Globus pallidus (tissue), 1 donor: ENCODE results near the gene VSIG10L2.
"Not testable (repeated sequence)": the region's sequence is repeated elsewhere in the genome, so short reads cannot be mapped to it uniquely, and the experiment has no call there.

ENCODE experiments used
- DNase-seq: peaks from one replicate; pipeline ENCODE4 v3.0.0-alpha.2; 2015; ENCODE audit warnings: low spot score

Gene VSIG10L2

DNA sequence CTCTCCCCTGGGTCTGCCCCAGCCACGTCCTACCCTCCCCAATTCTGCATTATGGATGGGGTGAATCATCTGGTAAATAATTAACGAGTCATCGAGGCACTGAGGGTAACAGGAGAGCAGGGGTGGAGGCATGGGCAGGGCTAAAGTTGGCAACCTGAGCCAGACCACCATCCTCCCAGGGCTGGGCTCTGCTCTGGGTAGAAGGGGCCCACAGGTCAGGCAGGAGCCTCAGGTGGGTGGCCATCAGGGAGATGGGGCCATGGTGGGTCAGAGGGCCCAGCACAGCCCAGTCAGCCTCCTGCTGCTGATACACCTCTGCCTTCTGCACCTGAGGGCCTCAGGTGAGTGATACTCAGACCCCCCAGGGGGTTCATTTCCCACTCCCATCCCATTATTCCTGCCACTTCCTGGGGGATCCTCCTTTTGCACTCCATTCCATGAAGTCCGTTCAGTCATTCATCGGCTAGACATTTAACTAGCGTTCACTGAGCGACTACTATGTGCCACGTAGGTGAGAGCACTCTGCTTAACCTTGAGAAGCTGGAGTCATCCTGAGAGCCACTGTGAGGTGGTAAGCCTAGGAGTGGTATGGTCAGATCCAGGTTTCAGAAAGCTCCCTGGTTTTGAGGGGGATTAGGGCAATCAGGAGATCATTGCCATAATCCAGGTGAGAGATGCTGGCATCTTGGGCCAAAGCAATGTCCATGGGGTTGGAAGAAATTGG, at the start of gene VSIG10L2:
Gene VSIG10L2, plus strand, starts transcription at position 248 of the 724 bp plus-strand sequence. Its CDS starts 12 bp downstream, at position 260.
- DNase-seq = no peak

- no peak for DNase-seq
These were observed 44.0 kb upstream of the VSIG10L2 start for GRCh38 chr11:125901872-125902271.

DNA sequence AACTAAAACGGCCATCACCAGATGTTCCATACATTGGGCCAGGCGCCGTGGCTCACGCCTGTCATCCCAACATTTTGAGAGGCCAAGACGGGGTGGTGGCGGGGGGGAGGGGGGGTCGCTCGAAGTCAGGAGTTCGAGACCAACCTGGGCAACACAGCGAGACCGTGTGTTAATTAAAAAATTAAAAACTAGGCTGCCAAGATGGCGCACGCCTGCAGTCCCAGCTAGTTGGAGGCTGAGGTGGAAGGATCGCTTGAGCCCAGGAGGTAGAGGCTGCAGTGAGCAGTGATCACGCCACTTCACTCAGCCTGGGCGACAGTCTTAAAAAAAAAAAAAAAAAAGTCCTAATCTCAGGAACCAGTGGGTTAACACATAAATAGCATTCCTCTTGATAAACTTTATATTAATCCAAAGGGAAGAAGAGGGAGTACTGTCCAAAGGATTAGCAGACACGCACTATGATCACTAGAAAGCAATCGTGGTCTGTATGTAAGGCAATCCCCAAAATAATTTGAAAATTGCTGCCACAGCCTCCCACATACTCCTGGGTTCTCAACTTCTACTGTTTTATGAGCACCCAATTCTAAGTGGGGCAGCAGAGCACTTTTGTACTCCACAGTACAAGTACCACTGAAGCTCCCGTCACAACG, 43.4 kb upstream of the VSIG10L2 start:
- DNase-seq = no peak

DNA sequence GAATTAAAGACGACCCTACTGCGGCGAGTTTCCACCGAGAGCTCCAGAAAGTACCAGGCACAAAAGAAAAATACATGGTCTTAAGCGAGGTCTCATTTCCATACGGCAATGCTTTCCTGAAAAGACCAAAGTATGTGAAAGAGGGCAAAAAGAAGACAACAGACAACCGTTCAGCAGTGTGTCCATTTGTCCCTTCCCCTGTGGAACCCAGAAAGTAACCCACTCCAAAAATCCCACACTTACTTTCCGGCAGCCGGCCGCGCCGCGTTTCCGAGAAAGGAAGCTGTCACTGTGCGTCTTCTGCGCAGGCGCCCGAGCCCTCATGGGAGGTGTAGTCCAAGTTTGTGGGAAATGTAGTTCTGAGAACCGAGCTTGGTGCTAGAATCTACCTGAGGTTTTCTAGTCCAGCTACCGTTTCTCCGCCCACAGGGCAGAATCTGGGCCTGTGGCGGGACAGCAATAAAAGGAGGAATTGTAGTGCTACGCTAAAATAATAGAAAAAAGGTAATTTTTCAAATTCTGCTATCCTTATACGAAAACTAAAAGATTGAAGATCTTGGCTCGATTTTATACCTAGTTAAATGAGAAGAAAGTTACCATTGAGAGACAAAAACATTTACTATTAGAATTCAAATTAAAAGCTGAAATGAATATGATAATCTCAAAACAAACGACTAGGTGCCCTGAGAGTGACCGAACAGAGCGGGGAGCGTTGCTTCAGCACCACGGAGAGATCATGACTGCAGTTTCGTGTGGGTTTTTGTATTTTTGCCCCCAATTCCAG, 42.7 kb upstream of the VSIG10L2 start, which contains the start of gene PUS3:
Gene PUS3, minus strand, starts transcription at position 280 of the 784 bp plus-strand sequence. CDS start 6,922 bp downstream, outside the sequence.
- peak; percentile 86 for DNase-seq

DNA sequence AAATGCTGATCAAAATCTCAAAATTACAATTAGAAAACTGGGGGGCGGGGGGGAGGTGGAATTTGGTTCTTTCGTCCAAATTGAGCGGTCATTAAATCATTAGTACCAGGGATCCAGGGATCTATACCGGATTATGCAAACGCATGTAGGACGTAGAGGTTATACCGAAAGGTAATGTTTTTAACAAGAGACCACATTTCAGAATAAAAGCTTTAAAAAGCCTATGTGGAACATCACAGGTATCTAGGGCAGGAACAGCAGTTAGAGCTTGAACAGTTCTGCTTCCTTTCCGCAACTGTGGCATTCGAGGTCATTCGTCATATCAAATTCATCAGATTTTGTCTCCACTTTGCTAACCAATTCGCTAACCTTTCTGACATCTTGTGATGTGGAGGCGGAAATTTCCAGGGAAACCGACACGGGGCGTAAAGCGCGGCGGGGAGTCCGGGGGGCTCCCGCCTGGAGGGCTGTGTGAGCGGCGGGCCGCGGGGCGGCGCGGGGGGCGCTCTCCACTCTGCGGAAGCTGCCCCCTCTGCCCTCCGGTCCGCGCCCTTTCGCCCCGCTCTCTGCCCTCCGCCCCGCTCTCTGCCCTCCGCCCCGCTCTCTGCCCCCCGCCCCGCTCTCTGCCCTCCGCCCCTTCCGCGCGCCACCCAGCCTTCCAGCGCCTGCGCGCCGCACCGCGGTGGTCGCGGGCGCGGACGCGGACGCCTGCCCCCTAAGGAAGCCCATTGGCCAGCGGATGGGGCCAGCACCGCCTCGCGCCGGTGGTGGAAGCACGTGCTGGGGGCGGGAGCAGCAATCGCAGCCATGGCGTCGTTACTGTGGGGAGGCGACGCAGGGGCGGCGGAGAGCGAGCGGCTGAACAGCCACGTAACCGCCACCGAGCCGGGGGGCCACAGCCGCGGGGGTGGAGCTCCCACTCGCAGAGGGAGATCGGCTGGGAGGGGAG, 41.9 kb upstream of the VSIG10L2 start, which contains the start of gene DDX25:
Gene DDX25, plus strand, starts transcription at position 798 of the 949 bp plus-strand sequence. Its CDS starts 10 bp downstream, at position 808.
- DNase-seq = peak; percentile 59

DNA sequence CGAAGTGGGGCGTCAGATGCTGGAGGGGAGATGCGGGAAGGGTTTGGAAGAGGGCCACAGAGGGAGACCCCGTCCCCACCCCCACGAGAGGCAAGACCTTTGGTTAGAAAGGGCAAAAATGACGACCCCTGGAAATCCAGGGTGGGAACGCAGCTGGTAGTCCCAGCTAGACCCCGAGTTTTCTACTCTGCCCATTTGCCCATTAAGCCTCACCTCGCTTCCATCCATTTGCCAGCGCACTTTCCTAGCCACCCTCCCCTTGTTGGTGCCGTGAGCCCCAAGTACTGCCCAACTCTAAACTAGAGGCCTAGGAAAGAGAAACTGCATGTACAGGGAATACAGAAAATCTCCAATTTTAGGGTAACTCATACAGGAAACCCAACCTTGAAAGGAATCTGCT, 41.2 kb upstream of the VSIG10L2 start:
- DNase-seq = no peak

DNA sequence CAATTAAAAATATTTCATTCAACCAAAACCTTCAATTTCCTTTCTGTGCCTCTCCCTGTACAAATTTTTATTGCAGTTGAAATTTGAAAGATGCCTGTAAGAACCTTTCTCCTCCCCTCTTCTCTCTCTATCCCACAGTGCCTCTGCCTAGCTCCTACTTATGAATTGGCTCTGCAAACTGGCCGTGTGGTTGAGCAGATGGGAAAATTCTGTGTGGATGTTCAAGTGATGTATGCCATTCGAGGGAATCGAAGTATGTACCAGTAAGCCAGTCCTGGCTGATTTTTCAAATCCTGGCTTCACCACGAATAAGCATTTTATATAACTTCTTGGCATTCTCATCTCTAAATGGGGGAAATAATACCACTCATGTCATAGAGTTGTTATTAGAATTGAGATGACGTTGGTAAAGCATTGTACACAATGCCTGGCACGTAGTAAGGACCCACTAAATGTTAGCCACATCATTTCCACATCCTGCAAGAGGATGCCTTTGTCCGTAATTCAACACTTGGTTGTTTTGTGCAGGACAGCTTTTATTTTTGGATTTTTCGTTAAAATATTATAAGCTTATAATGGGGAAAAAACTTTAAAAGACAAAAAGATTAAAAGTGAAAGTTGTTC, 35.5 kb upstream of the VSIG10L2 start:
- peak; percentile 53 for DNase-seq

- not testable (repeated sequence) for DNase-seq
These were observed 31.2 kb upstream of the VSIG10L2 start for GRCh38 chr11:125914601-125915000.

DNA sequence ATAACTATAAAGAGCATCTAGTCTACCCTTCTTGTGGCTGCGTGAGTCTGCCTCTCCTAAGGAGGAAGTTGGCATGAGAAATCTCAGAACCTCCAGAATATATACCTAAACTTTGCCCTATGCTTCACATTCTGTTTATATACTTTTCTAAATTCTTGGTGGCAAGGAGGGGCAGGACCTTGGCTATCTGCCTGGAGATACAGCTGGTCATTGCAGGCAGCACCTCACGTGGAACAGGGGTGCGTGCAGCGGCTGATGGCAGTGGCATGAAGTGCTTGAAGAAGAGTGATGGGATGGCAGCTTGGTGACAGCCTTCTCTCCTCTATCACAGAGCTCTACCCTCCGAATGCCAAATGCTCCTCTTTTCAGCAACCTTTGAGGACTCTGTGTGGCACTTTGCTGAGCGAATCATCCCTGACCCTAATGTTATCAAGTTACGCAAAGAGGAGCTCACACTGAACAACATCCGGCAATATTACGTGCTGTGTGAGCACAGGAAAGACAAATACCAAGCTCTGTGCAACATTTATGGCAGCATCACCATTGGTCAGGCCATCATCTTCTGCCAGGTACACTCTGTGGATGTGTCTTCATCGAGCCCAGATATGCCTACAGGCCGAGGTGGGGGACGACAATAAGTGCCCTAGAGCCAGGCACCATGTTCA, 29.0 kb upstream of the VSIG10L2 start:
- DNase-seq = no peak

DNA sequence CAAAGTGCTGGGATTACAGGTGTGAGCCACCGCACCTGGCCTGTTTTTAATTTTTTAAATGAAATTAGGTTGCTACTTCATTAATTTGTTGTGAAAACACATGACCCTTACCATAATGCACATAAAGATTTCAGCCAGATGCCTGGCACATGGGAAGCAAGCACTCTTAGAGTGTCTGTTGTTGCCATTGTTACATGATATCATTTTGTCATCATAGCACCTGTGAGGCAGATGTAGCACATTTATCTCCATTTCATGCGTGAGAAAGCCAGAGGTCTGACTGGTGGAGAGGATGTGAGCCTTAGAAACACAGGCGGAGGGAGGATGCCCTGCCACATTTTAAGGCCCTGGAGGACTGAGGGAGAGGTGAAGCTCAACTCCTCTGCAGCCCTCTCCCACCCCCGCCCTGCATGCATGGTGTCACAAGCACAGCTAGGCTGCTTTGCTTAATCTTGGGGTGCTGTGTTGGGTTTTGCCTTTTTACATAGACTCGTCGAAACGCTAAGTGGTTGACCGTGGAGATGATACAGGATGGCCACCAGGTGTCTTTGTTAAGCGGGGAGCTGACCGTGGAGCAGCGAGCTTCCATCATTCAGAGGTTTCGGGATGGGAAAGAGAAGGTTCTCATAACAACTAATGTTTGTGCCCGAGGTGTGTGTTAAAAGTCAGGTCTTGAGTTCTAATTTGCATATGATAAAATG, 27.6 kb upstream of the VSIG10L2 start:
- no peak for DNase-seq

DNA sequence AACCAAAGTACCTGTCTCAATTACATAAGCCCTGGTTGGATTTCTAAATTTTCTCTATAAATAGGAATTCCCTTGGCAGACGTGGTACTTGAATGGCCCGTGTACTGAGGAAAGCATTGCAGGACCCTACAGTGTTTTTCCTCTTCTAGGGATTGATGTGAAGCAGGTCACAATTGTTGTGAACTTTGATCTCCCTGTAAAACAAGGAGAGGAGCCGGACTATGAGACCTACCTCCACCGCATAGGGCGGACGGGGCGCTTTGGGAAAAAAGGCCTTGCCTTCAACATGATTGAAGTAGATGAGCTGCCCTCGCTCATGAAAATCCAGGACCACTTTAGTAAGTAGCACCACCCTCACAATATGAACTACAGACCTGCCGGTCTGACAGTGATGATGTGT, 24.8 kb upstream of the VSIG10L2 start:
- no peak for DNase-seq

DNA sequence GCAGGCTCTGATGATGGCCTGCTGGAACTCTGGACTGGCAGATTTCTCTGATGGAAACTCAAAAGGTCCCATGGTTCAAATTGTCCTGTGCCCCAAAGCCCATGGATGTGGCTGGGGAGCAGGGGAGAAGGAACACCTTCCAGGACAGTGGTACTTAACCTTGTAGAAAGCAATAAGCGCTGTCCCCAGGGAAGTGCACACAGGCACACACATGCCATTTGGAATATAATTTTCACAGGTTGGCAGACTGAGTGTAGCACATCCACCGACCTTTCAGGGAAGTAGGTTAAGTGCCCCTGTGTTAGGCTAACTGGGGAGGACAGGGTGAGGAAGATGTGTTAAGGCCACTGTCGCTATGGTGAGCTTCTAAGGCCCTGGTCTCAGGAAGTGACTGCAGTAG, 23.7 kb upstream of the VSIG10L2 start:
- no peak for DNase-seq

- DNase-seq = peak; percentile 70
These were observed 22.7 kb upstream of the VSIG10L2 start for GRCh38 chr11:125923012-125923579.

- DNase-seq = no peak
These were observed 22.2 kb upstream of the VSIG10L2 start for GRCh38 chr11:125923633-125924032.

GRCh38 chr11:125924384-125925007, 21.3 kb upstream of the VSIG10L2 start:
- DNase-seq = no peak

GRCh38 chr11:125925247-125925740, 20.6 kb upstream of the VSIG10L2 start:
- DNase-seq = no peak

DNA sequence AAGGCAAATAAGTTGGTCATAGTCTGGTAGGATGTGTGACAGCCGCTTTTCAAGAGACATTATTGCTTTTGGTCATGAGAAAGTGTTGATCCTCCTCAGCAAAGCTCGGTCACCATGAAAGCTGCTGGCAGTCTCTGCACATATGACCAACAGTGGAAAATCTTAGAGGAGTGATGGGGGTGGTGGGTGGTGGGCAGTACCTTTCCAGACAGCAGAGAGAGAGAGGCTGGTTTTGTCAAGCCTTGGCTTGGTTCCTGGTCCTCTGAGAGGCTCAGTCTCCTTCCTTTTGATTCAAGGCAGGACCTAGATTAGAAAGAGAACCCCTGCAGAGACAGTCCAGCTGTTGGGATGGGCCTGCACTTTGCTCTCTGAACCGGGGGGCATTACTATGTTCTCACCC, 20.0 kb upstream of the VSIG10L2 start:
- DNase-seq = no peak

DNA sequence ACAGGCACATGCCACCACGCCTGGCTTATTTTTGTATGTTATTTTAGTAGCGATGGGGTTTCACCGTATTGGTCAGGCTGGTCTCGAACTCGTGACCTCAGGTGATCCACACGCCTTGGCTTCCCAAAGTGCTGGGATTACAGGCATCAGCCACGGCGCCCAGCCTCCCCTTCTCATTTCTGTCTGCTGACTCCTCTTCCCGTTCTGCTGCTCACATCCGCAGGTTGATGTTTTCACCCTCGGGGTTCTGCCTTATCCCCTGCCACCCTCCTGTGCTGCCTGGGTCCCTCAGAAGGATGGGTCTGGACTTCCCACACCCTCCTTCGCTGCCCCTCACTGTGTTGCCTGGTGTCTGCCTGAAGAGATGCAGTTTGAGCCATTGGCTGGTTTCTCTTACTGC, 19.2 kb upstream of the VSIG10L2 start:
- no peak for DNase-seq
